ENCODE data around the gene MPL. TPM values are rescaled to one million over a fixed set of nuclear protein-coding genes. Genes with fewer than 3 reads are reported as not detected.

MPL gene
- total and polyA plus RNA-seq, 10 donors = 0.47 to 2.2 (median 1.3) TPM; not detected in 4

DNA sequence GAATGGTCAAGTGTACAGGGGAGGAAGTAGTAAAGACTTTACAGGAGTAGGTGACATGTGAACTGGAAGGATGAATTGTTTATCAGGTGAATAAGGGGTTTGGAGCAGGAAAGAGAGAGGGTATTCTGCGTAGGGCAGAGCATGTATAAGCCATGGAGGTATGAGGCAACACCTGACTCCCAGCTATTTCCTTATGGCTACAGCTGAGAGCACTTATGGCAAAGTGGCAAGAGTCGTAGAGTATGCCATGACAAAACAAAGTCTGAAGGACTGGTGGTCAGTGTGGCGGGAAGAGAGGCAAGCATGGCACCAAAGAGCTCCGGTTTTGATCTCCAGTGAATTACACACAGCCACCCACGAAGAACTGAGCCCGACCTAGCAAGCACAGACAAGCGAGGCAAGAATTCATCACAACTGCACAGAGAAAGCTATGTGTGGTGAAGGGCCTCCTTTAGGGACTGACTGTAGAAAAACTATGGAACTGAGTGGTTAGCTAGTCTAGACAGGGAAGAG, 39.2 kb downstream of the MPL start:
- intact Hi-C loops (cut with DNase I; ENCODE audit: low total_unique reads) = no loop called here
- Histone ChIP-seq H3K4me3 (no peak overlapping the region), H3K9me3 (no peaks in the 10 kb centered on the region), H3K4me1 (peaks cover 0 to 22% (median 5%) of the 10 kb centered on the region in 6 donors), H3K36me3 (peaks cover 0 to 56% (median 4%) of the 10 kb centered on the region in 6 donors), H3K27me3 (replicated peaks in 1 of 7) (no peaks in the 10 kb centered on the region), H3K27ac (no peak overlapping the region)
- DNase-seq = no peak
- TF ChIP-seq POLR2AphosphoS5 (IDR thresholded peaks at IDR 0.05) (no peak), POLR2A (IDR thresholded peaks at IDR 0.05) (no peak)
- TF ChIP-seq, protein P1, sequence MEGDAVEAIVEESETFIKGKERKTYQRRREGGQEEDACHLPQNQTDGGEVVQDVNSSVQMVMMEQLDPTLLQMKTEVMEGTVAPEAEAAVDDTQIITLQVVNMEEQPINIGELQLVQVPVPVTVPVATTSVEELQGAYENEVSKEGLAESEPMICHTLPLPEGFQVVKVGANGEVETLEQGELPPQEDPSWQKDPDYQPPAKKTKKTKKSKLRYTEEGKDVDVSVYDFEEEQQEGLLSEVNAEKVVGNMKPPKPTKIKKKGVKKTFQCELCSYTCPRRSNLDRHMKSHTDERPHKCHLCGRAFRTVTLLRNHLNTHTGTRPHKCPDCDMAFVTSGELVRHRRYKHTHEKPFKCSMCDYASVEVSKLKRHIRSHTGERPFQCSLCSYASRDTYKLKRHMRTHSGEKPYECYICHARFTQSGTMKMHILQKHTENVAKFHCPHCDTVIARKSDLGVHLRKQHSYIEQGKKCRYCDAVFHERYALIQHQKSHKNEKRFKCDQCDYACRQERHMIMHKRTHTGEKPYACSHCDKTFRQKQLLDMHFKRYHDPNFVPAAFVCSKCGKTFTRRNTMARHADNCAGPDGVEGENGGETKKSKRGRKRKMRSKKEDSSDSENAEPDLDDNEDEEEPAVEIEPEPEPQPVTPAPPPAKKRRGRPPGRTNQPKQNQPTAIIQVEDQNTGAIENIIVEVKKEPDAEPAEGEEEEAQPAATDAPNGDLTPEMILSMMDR (IDR thresholded peaks at IDR 0.05 in 8 of 11, conservative IDR thresholded peaks at IDR 0.05 in 3 of 11) = no peak
- 80 to 97% (median 87%) methylated on average over 7 of the region's 7 CpGs for WGBS, 5 donors

DNA sequence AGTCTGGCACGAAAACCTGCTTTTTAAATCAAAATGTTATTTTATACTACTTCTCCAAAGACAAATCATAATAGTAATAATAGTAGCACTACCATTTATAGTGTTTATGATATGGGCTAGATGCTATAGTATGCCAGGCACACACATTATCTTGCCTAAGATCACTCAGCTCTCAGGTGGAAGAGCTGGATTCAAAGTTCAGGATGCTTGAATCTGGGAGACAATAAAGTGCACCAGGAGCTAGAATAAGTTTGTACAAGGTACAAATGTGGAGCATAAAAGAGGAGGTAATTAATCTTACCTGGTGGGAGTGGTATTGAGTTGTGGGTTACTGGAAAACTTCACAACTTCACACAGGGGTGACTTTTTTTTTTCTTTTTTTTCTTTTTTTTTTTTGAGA, 40.2 kb downstream of the MPL start:
- Histone ChIP-seq H3K4me1 (peaks cover 0 to 29% (median 5%) of the 10 kb centered on the region in 6 donors), H3K27me3 (replicated peaks in 1 of 7) (no peaks in the 10 kb centered on the region), H3K27ac (no peak overlapping the region), H3K4me3 (no peak overlapping the region), H3K36me3 (peaks cover 0 to 61% (median 14%) of the 10 kb centered on the region in 6 donors), H3K9me3 (no peaks in the 10 kb centered on the region)
- 86 to 92% (median 88%) methylated on average over 1 of the region's 1 CpG for WGBS, 5 donors
- no peak for DNase-seq
- intact Hi-C loops (cut with DNase I; ENCODE audit: low total_unique reads) = no loop called here
- TF ChIP-seq, protein P1 (IDR thresholded peaks at IDR 0.05 in 8 of 11, conservative IDR thresholded peaks at IDR 0.05 in 3 of 11) = no peak
- TF ChIP-seq POLR2A (IDR thresholded peaks at IDR 0.05) (no peak), POLR2AphosphoS5 (IDR thresholded peaks at IDR 0.05) (no peak)

DNA sequence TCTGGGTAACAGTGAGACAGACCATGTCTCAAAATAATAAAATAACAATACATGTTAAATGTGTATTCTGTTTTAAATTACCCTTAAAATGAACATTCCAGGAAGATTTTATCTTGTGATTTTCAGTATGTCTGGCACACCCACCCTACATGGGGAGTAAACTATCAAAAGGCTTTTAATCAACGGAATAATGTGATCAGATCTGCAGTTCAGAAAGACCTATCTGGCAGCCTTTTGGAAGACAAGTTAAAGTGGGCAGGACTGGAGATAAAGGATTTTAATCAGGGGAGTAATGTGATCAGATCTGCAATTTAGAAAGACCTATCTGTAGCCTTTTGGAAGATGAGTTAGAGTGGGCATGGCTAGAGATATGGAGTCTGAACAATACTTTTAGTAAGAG, 41.9 kb downstream of the MPL start:
- WGBS, 5 donors = 91 to 100% (median 100%) methylated on average over 1 of the region's 1 CpG
- Histone ChIP-seq H3K9me3 (no peaks in the 10 kb centered on the region), H3K4me3 (no peak overlapping the region), H3K27ac (no peak overlapping the region), H3K36me3 (peaks cover 4 to 62% (median 31%) of the 10 kb centered on the region in 6 donors), H3K27me3 (replicated peaks in 1 of 7) (no peaks in the 10 kb centered on the region), H3K4me1 (peaks cover 0 to 18% (median 0%) of the 10 kb centered on the region in 6 donors)
- no peak for DNase-seq
- no peak for TF ChIP-seq POLR2A (IDR thresholded peaks at IDR 0.05)
- intact Hi-C loops (cut with DNase I; ENCODE audit: low total_unique reads) = no loop called here

DNA sequence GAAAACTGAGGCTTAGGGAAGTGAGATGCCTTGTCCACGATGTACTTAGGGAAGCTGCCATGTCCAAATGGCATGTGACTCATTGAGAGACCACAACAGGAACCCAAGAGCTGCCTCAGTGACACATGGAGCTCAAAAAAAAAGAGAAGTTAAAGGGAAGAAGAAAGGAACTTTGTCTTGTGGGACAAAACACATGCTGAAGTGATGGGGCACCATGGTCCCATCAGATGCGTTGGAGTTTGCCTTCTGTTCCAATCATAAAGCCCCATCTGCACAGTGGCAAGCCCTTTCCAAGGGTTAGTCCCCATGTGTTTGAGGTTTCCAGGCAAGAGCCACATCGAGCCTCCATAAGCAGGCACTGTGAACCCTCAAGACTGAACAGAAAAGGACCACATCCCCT, 44.0 kb downstream of the MPL start:
- Histone ChIP-seq H3K4me1 (peaks cover 0 to 18% (median 0%) of the 10 kb centered on the region in 6 donors), H3K27me3 (replicated peaks in 1 of 7) (no peaks in the 10 kb centered on the region), H3K4me3 (no peak overlapping the region), H3K36me3 (peaks cover 18 to 80% (median 52%) of the 10 kb centered on the region in 6 donors), H3K9me3 (no peaks in the 10 kb centered on the region), H3K27ac (peak overlapping the region in 4 of 8 donors; percentile 8 to 61 (median 31))
- intact Hi-C loops (cut with DNase I; ENCODE audit: low total_unique reads) = no loop called here
- WGBS, 5 donors = 47 to 68% (median 53%) methylated on average over 3 of the region's 3 CpGs
- TF ChIP-seq POLR2AphosphoS5 (IDR thresholded peaks at IDR 0.05) (no peak), POLR2A (IDR thresholded peaks at IDR 0.05) (no peak)
- TF ChIP-seq, protein P1 (IDR thresholded peaks at IDR 0.05 in 8 of 11, conservative IDR thresholded peaks at IDR 0.05 in 3 of 11) = no peak
- DNase-seq = no peak

Measured in spleen (tissue), 11 donors.